ENCODE results near the gene FAM110A.
A peak's percentile ranks its signal among the peaks of the same experiment; 100 is the strongest.
"Not testable (repeated sequence)": the region's sequence is repeated elsewhere in the genome, so short reads cannot be mapped to it uniquely, and the experiment has no call there.

FAM110A gene

GRCh38 chr20:833450-834150 lies at the start of gene FAM110A:
FAM110A (plus strand) TSS chr20:833715; CDS start chr20:844805, 11,090 bp downstream.
- DNase-seq, result peak; percentile 98

- no peak for DNase-seq
Measured at GRCh38 chr20:787825-788224, 45.7 kb upstream of the FAM110A start.

- no peak for DNase-seq
Measured at GRCh38 chr20:791056-791455, 42.5 kb upstream of the FAM110A start.

- no peak for DNase-seq
Measured at GRCh38 chr20:792248-792647, 41.3 kb upstream of the FAM110A start.

GRCh38 chr20:796921-797320 lies 36.6 kb upstream of the FAM110A start:
- DNase-seq, result no peak

GRCh38 chr20:798746-799145 lies 34.8 kb upstream of the FAM110A start:
- DNase-seq, result not testable (repeated sequence)

- DNase-seq, result not testable (repeated sequence)
Measured at GRCh38 chr20:800026-800425, 33.5 kb upstream of the FAM110A start.

GRCh38 chr20:801678-802077 lies 31.8 kb upstream of the FAM110A start:
- DNase-seq, result no peak

- no peak for DNase-seq
Measured at GRCh38 chr20:805713-806112, 27.8 kb upstream of the FAM110A start.

- not testable (repeated sequence) for DNase-seq
Measured at GRCh38 chr20:811776-812434, 21.6 kb upstream of the FAM110A start.

- DNase-seq, result not testable (repeated sequence)
Measured at GRCh38 chr20:812435-812814, 21.1 kb upstream of the FAM110A start.

GRCh38 chr20:813390-813789 lies 20.1 kb upstream of the FAM110A start:
- DNase-seq, result no peak

GRCh38 chr20:815226-815625 lies 18.3 kb upstream of the FAM110A start:
- DNase-seq, result no peak

GRCh38 chr20:815914-816606 lies 17.5 kb upstream of the FAM110A start:
- peak; percentile 84 for DNase-seq

- no peak for DNase-seq
Measured at GRCh38 chr20:818001-818664, 15.4 kb upstream of the FAM110A start.

GRCh38 chr20:819680-820322 lies 13.7 kb upstream of the FAM110A start:
- no peak for DNase-seq

GRCh38 chr20:820323-820953 lies 13.1 kb upstream of the FAM110A start:
- no peak for DNase-seq

GRCh38 chr20:821046-821730 lies 12.3 kb upstream of the FAM110A start:
- no peak for DNase-seq

- DNase-seq, result no peak
Measured at GRCh38 chr20:821731-822065, 11.8 kb upstream of the FAM110A start.

- no peak for DNase-seq
Measured at GRCh38 chr20:822651-823573, 10.6 kb upstream of the FAM110A start.

GRCh38 chr20:823574-823902 lies 10.0 kb upstream of the FAM110A start:
- no peak for DNase-seq
